K562 (cell line): ENCODE measurements around the gene PACSIN1. TPM values are rescaled to one million over a fixed set of nuclear protein-coding genes. Genes with fewer than 3 reads are reported as not detected.

Experiments
- ARHGAP35 ChIP-seq: fragments of 450-650 bp; IDR thresholded peaks from 2 replicates; pipeline ENCODE4 v1.6.1; 2018; ENCODE audit not compliant: partially characterized antibody
- BRCA1 ChIP-seq, 2 experiments: fragments of 450-650 bp in 1 of 2; sonication (generic) in 1 of 2; formaldehyde crosslinking in 1 of 2; IDR thresholded peaks; 2 replicates each; pipeline versions ENCODE4 v1.5.0 to v1.6.1; 2017 to 2020; ENCODE audit warnings: mild to moderate bottlenecking in 1 of 2, missing genetic modification reagents in 1 of 2
- C11orf30 ChIP-seq: fragments of 450-650 bp; IDR thresholded peaks from 2 replicates; pipeline ENCODE4 v1.6.1; 2016; ENCODE audit warnings: low read depth, mild to moderate bottlenecking
- CBFA2T3 ChIP-seq: fragments of 450-650 bp; IDR thresholded peaks from 2 replicates; pipeline ENCODE4 v1.6.1; 2017
- DEAF1 ChIP-seq: fragments of 450-650 bp; formaldehyde crosslinking; IDR thresholded peaks from 2 replicates; pipeline ENCODE4 v1.4.0; 2020; ENCODE audit warnings: mild to moderate bottlenecking, moderate library complexity
- FUS ChIP-seq: fragments of 200-400 bp; formaldehyde crosslinking; optimal IDR thresholded peaks from 2 replicates; pipeline ENCODE3; 2017; ENCODE audit warnings: low read depth, low read length
- HNRNPK ChIP-seq: fragments of 200-400 bp; formaldehyde crosslinking; IDR thresholded peaks from one replicate; pipeline ENCODE4 v1.6.1; 2018; ENCODE audit warnings: mild to moderate bottlenecking, low read depth, low read length; ENCODE audit not compliant: poor library complexity, severe bottlenecking
- KDM2B ChIP-seq: fragments of 250-450 bp; sonication (Bioruptor Pico); IDR thresholded peaks from 2 replicates; pipeline ENCODE4 v1.8.0; 2021; ENCODE audit warnings: mild to moderate bottlenecking, moderate library complexity
- MLX ChIP-seq, 2 experiments: fragments of 450-650 bp in 1 of 2; sonication (generic) in 1 of 2; formaldehyde crosslinking; conservative IDR thresholded peaks; 2 replicates each; pipeline versions ENCODE4 v1.4.0 to v1.8.1; 2020 to 2022; ENCODE audit warnings: mild to moderate bottlenecking in 1 of 2, missing genetic modification reagents in 1 of 2
- RBBP5 ChIP-seq: fragments of 200-600 bp; sonication (generic); IDR thresholded peaks from 2 replicates; pipeline ENCODE4 v1.6.1; 2012; ENCODE audit warnings: borderline replicate concordance, mild to moderate bottlenecking, low read length, control low read depth, inconsistent platforms; ENCODE audit not compliant: insufficient read depth, poor library complexity, severe bottlenecking
- ZBTB43 ChIP-seq: sonication (generic); formaldehyde crosslinking; IDR thresholded peaks from 2 replicates; pipeline ENCODE4 v1.8.0; 2023; ENCODE audit warnings: mild to moderate bottlenecking, missing genetic modification reagents
- ZNF184 ChIP-seq: sonication (generic); formaldehyde crosslinking; IDR thresholded peaks from 2 replicates; pipeline ENCODE4 v1.5.0; 2020; ENCODE audit warnings: missing genetic modification reagents
- ZNF3 ChIP-seq: fragments of 250-450 bp; sonication (Bioruptor Pico); IDR thresholded peaks from 2 replicates; pipeline ENCODE4 v1.5.0; 2021; ENCODE audit warnings: mild to moderate bottlenecking, moderate library complexity
- ZNF384 ChIP-seq: IDR thresholded peaks from 2 replicates; pipeline ENCODE4 v1.6.1; 2012; ENCODE audit warnings: low read depth, low read length, improper control_type of control experiment
- ZNF408 ChIP-seq: fragments of 250-450 bp; sonication (Bioruptor Pico); IDR thresholded peaks from 2 replicates; pipeline ENCODE4 v1.4.0; 2020; ENCODE audit warnings: low read depth, mild to moderate bottlenecking, moderate library complexity
- polyA plus RNA-seq, 8 experiments: library from polyadenylated mRNA; depleted of rRNA in 4 of 8; stranded (reverse) in 5 of 8; unstranded in 3 of 8; fragments of >200 nt; fragmentation: Nextera tagmentation in 2 of 8; fragmentation: Illumina TruSeq in 1 of 8; extraction: Ambion mirVana in 2 of 8; extraction: Trizol in 1 of 8; gene quantifications; 2 replicates each; pipeline versions ENCODE4 v1.2.1 to v1.2.3, GENCODE V29; 2011 to 2014; ENCODE audit warnings: inconsistent platforms in 1 of 8, missing spikeins in 1 of 8
- total RNA-seq, 7 experiments: library from RNA; depleted of rRNA in 6 of 7; stranded (reverse); fragments of >200 nt in 6 of 7; fragmentation: Illumina TruSeq in 2 of 7; extraction: Trizol in 2 of 7; gene quantifications; 2 replicates each; pipeline versions ENCODE4 v1.2.1 to v1.2.3, GENCODE V29; 2011 to 2021; ENCODE audit warnings: low replicate concordance in 1 of 7
- TF ChIP-seq, protein P1 (sequence below): sonication (generic); formaldehyde crosslinking; IDR thresholded peaks from 2 replicates; pipeline ENCODE4 v1.8.1; 2022; ENCODE audit warnings: missing genetic modification reagents
- TF ChIP-seq, protein P2 (sequence below): sonication (generic); formaldehyde crosslinking; IDR thresholded peaks from 2 replicates; pipeline ENCODE4 v1.8.0; 2022; ENCODE audit warnings: mild to moderate bottlenecking, missing genetic modification reagents
- TF ChIP-seq, protein P3 (sequence below): fragments of 250-450 bp; sonication (Bioruptor Pico); IDR thresholded peaks from 2 replicates; pipeline ENCODE4 v1.8.0; 2022; ENCODE audit warnings: moderate library complexity, mild to moderate bottlenecking, inconsistent platforms

PACSIN1 gene
- total and polyA plus RNA-seq, 9 of the 15 experiments (the other 6 are each of a cell fraction or from before 2014, with no cell fraction given): 0.01 to 1.7 (median 0.45) TPM

- TF ChIP-seq DEAF1 (CRISPR knock-in tag): no peak
- TF ChIP-seq RBBP5: peak; percentile 40
- TF ChIP-seq, protein P1, sequence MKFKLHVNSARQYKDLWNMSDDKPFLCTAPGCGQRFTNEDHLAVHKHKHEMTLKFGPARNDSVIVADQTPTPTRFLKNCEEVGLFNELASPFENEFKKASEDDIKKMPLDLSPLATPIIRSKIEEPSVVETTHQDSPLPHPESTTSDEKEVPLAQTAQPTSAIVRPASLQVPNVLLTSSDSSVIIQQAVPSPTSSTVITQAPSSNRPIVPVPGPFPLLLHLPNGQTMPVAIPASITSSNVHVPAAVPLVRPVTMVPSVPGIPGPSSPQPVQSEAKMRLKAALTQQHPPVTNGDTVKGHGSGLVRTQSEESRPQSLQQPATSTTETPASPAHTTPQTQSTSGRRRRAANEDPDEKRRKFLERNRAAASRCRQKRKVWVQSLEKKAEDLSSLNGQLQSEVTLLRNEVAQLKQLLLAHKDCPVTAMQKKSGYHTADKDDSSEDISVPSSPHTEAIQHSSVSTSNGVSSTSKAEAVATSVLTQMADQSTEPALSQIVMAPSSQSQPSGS (CRISPR knock-in tag): no peak
- TF ChIP-seq MLX (CRISPR knock-in tag; conservative IDR thresholded peaks at IDR 0.05): no peak
- TF ChIP-seq, protein P2, sequence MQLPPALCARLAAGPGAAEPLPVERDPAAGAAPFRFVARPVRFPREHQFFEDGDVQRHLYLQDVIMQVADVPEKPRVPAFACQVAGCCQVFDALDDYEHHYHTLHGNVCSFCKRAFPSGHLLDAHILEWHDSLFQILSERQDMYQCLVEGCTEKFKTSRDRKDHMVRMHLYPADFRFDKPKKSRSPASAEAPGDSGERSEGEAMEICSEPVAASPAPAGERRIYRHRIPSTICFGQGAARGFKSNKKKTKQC (CRISPR knock-in tag): no peak
- no peak for TF ChIP-seq ZNF408 (CRISPR knock-in tag)
- TF ChIP-seq HNRNPK: no peak
- TF ChIP-seq CBFA2T3: no peak
- TF ChIP-seq, protein P3, sequence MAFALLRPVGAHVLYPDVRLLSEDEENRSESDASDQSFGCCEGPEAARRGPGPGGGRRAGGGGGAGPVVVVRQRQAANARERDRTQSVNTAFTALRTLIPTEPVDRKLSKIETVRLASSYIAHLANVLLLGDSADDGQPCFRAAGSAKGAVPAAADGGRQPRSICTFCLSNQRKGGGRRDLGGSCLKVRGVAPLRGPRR: no peak
- TF ChIP-seq KDM2B (CRISPR knock-in tag): no peak
- TF ChIP-seq ZBTB43 (CRISPR knock-in tag): no peak
- TF ChIP-seq BRCA1 (IDR thresholded peaks at IDR 0.05): no peak
- TF ChIP-seq BRCA1 (CRISPR knock-in tag; IDR thresholded peaks at IDR 0.05): no peak
- no peak for TF ChIP-seq C11orf30
- TF ChIP-seq FUS: no peak
- no peak for TF ChIP-seq ZNF384
- no peak for TF ChIP-seq ZNF3
- TF ChIP-seq ZNF184 (CRISPR knock-in tag): no peak
- TF ChIP-seq ARHGAP35: no peak
Observed at GRCh38 chr6:34465531-34466241, at the start of gene PACSIN1 (continued).
